Dendritic cell treated with granulocyte-macrophage colony-stimulating factor and Interleukin-4, amounts not matched to agents 40 ng/mL and 50 ng/mL, for 4 days (primary cell): ENCODE measurements around the gene FNDC3A.

ENCODE experiments used
- H3K27ac Mint-ChIP-seq: one replicate; pipeline ENCODE4 v1.8.0; 2022; ENCODE audit warnings: mild to moderate bottlenecking, mixed read lengths
- H3K27me3 Mint-ChIP-seq: one replicate; pipeline ENCODE4 v1.8.0; 2022; ENCODE audit warnings: mild to moderate bottlenecking, mixed read lengths
- H3K36me3 Mint-ChIP-seq: one replicate; pipeline ENCODE4 v1.8.0; 2022; ENCODE audit warnings: low read depth, mixed read lengths
- H3K4me1 Mint-ChIP-seq: one replicate; pipeline ENCODE4 v1.8.0; 2022; ENCODE audit warnings: low read depth, mixed read lengths
- H3K4me3 Mint-ChIP-seq: one replicate; pipeline ENCODE4 v1.8.0; 2022; ENCODE audit warnings: mild to moderate bottlenecking, moderate library complexity, mixed read lengths
- H3K9me3 Mint-ChIP-seq: one replicate; pipeline ENCODE4 v1.8.0; 2022; ENCODE audit warnings: mixed read lengths
- intact Hi-C: fragments of 100-400 bp; cut with micrococcal nuclease; formaldehyde crosslinking; loops from one replicate; pipeline ENCODE4 v1.15.0; 2022

Gene FNDC3A

DNA sequence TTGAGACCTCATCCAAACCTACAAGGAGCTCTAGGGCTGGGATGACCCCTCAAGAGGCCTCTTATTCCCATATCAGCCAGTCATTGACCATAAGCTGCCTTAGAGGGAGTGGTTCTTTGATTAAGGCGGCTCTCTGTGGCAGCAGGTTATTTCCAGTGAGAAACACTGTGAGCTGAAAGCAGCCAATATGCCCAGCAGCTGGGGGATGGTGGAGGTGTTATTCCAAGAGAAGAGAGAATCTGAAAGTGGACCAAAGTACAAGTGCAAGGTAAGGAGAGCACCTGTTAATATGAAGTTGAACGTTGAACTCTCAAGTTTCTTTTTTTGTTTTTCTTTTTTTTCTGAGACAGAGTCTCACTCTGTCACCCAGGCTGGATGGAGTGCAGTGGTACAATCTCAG, 20.2 kb upstream of the FNDC3A start:
- Mint-ChIP-seq H3K9me3 (no peaks in the 10 kb centered on the region), H3K36me3 (no peaks in the 10 kb centered on the region), H3K4me3 (no peak overlapping the region), H3K4me1 (no peaks in the 10 kb centered on the region), H3K27ac (no peak overlapping the region), H3K27me3 (no peaks in the 10 kb centered on the region)
- intact Hi-C loops: no loop called here

DNA sequence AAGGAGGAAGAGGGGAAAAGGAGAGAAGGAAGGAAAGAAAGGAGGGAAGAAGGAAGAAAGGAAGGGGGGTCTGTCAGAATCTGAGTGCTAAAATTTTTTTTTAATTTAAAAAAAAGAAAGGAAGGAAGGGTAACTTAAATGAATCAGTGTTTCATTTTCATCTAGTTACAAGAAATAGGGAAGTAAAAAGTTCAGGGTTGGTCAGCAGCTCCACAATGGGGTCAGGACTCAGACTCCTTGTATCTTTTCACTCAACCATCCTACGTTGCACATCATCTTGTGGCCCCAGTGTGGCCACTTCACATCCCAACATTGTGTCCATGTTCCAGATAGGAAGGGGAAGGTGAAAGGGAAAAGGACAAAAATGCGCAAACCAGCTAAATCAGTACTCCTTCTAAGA, 14.3 kb upstream of the FNDC3A start:
- Mint-ChIP-seq H3K27ac (no peak overlapping the region), H3K4me1 (no peaks in the 10 kb centered on the region), H3K36me3 (no peaks in the 10 kb centered on the region), H3K4me3 (no peak overlapping the region), H3K9me3 (no peaks in the 10 kb centered on the region), H3K27me3 (no peaks in the 10 kb centered on the region)
- intact Hi-C loops: no loop called here

DNA sequence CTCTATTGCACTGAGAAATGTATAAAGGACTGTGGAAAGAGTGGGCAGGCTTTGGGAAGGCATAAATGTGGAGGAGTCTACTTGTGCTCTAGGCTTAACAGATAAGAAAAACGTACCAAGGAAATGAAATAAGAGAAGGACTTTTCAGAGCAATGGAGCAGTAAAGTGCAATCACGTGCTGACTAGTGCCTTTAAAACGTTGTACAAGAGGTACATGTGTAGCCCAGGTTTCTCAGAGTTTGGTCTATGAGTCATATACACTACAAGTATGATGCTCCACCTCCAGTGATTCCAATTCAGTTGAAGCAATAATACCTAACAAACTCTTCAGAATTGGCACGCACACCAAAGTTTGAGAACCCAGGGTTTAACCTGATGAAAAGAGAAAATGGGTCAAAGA, 13.4 kb upstream of the FNDC3A start:
- Mint-ChIP-seq H3K4me3 (no peak overlapping the region), H3K9me3 (no peaks in the 10 kb centered on the region), H3K4me1 (no peaks in the 10 kb centered on the region), H3K36me3 (no peaks in the 10 kb centered on the region), H3K27ac (no peak overlapping the region), H3K27me3 (no peaks in the 10 kb centered on the region)
- intact Hi-C loops: no loop called here

DNA sequence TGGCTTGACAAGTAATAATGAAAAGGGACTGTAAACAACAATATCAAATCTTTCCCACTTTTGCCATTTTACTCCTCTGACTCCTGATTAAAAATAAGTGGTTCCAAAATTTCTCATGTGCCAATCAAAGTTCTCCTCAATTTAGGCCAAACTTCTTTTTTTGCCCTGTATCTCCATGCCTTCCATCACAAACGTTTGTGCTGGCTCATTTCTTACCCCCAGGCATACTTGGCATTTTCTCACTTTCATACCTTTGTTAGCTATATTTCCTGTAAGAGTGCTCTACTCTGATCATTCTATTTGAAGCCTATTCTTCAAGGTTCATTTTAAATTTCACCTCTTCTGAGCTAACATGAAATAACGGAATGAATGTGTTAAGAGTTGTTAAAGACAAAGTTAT, 10.0 kb upstream of the FNDC3A start:
- no peaks in the 10 kb centered on the region for H3K36me3 Mint-ChIP-seq
- no peaks in the 10 kb centered on the region for H3K4me1 Mint-ChIP-seq
- intact Hi-C loops: no loop called here
- H3K9me3 Mint-ChIP-seq: no peaks in the 10 kb centered on the region
- H3K4me3 Mint-ChIP-seq: no peak overlapping the region
- H3K27ac Mint-ChIP-seq: no peak overlapping the region
- peaks cover 2% of the 10 kb centered on the region for H3K27me3 Mint-ChIP-seq

DNA sequence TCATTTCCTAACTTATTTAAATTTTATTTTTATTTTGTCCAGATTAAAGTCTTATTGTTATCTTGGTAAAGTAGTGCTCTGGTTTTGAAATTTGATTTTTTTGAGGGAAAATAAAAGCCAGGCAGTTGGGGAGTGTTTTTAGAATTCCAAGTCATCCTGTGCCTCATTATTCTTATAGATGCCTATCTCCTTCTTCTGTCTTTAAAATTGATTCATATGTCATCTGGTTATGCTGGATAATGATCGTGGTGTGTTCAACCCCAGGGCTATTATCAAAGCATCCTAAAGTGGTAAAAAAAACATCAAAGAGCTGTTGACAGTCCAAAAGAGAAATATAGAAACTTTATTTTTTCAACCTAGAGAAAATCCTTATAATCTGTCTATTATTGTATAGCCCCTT, 6.0 kb upstream of the FNDC3A start:
- H3K27me3 Mint-ChIP-seq: peaks cover 5% of the 10 kb centered on the region
- intact Hi-C loops: no loop called here
- H3K27ac Mint-ChIP-seq: no peak overlapping the region
- peaks cover 37% of the 10 kb centered on the region for H3K9me3 Mint-ChIP-seq
- no peak overlapping the region for H3K4me3 Mint-ChIP-seq
- peaks cover 4% of the 10 kb centered on the region for H3K4me1 Mint-ChIP-seq
- H3K36me3 Mint-ChIP-seq: peaks cover 20% of the 10 kb centered on the region

DNA sequence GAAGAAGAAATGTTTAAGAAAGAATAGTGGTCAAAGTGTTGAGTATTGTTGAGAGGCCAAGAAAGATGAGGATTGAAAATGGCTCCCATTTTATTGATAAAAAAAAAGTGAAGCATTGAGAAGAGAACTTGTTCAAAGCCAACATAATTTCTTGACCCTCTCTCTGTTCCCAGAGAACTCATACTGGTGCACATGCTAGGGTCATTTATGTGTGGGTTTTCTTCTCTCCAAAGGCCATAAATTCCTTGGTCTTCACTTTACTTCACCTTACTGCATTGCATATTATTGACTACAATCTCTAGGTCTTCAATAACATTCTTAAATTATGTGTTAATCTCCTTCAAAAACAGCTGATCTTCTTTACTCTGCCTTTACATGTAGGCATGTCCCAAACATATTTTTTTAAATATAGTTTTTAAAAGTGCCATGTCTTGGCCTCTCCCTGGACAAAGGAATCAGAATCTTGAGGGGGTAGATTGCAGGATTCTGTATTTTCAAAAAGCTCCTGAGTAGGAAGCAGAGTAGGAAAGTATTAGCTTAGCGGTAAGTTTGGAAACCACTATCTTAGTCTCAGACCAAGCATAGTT, 1.8 kb upstream of the FNDC3A start:
- H3K36me3 Mint-ChIP-seq: peaks cover 40% of the 10 kb centered on the region
- no peak overlapping the region for H3K4me3 Mint-ChIP-seq
- peaks cover 14% of the 10 kb centered on the region for H3K4me1 Mint-ChIP-seq
- H3K9me3 Mint-ChIP-seq: peaks cover 40% of the 10 kb centered on the region
- intact Hi-C loops: no loop called here
- peaks cover 3% of the 10 kb centered on the region for H3K27me3 Mint-ChIP-seq
- peak overlapping the region; percentile 95 for H3K27ac Mint-ChIP-seq

DNA sequence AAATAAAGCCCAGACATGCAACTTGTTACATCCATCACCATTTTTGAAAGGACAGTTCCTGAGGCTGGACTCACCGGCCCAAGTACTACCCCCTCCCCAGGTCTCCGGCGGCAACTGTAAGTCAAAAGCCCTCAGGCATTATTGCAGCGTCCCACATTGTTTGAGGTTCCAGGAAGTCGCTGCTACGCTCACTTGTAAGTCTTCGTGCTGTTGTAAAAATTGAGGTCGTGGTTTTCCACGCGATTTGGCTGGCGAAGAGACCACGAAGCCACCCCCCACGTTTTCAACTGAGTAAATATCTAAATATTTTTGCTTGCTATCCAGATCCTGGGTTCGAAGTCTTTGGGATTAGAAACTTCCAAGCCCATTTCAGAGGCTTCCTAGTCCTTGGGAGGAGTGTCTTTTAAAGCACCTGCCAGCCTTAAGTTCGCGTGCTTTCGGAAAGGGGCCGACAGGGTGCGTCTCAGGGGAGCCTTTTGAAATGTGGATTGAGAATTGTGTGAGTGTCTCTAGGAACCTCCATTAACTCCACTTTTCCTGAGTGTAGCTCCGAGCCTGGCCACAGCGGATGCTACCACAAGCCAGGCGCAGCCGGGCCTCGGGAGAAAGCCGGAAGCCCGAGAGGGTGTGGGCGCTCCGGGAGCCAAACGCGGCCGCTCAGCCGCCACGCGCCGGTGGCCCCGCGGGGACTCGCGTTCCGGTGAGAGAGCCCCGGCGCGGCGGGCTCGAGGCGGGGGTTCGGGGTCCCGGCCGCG, 434 bp upstream of the FNDC3A start:
- peaks cover 24% of the 10 kb centered on the region for H3K4me1 Mint-ChIP-seq
- H3K27ac Mint-ChIP-seq: peak overlapping the region; percentile 95
- peak overlapping the region; percentile 93 for H3K4me3 Mint-ChIP-seq
- peaks cover 40% of the 10 kb centered on the region for H3K36me3 Mint-ChIP-seq
- intact Hi-C loops: no loop called here
- peaks cover 3% of the 10 kb centered on the region for H3K27me3 Mint-ChIP-seq
- peaks cover 40% of the 10 kb centered on the region for H3K9me3 Mint-ChIP-seq

DNA sequence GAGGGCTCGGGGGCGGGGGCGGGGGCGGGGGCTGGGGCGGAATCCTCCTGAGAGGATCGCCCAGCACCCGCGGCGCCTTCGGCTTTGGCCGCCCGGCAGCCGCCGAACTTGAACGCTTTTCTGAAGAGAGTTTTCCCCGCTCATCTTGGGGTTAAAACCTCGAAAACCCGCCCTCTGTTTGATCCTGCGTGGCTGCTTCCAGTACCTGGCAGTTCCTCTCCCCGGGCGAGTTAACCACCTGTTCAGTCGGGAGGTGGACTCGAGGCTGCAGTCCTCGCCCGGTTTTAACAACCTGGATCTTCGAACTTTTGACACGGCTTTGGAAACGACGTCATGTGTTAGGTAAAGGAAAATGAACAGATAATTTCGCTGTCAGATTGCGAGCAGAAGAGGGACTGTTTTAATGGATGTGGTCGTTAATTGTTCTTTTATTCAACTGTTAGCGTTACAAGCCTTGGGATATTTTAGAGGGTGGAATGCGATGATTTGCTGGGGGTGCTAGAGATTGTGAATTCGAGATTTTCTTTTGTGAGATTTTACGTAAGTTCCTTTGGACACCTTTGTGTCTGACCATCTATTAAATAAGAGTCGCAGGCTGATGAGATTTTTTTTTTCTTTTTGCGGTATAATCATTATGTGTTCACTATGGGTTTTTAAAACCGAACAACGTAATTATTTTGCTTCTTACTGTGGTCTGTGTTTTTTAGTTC, 1.0 kb downstream of the FNDC3A start:
- Mint-ChIP-seq H3K27ac (peak overlapping the region; percentile 95), H3K36me3 (peaks cover 40% of the 10 kb centered on the region), H3K4me1 (peaks cover 29% of the 10 kb centered on the region), H3K4me3 (peak overlapping the region; percentile 93), H3K27me3 (peaks cover 1% of the 10 kb centered on the region), H3K9me3 (peaks cover 33% of the 10 kb centered on the region)
- intact Hi-C loops: no loop called here

DNA sequence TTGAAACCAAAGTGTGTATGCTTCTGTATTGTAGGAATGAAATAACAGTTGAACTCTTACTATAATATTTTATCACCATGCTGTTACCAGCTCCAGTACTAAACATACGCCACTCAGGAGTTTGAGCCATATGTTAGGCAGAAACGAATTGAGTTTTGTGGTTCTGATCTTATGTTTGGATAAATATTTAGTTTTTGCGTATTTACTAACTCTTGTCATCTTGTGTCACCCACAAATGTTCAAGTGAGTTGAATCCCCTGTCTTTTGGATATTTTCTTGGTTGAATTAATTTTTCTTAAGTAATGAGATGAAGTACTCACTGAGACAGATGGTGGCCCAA, 1.5 kb downstream of the FNDC3A start:
- Mint-ChIP-seq H3K27ac (peak overlapping the region; percentile 95), H3K4me3 (peak overlapping the region; percentile 93), H3K36me3 (peaks cover 40% of the 10 kb centered on the region), H3K4me1 (peaks cover 29% of the 10 kb centered on the region), H3K9me3 (peaks cover 28% of the 10 kb centered on the region), H3K27me3 (no peaks in the 10 kb centered on the region)
- intact Hi-C loops: no loop called here

DNA sequence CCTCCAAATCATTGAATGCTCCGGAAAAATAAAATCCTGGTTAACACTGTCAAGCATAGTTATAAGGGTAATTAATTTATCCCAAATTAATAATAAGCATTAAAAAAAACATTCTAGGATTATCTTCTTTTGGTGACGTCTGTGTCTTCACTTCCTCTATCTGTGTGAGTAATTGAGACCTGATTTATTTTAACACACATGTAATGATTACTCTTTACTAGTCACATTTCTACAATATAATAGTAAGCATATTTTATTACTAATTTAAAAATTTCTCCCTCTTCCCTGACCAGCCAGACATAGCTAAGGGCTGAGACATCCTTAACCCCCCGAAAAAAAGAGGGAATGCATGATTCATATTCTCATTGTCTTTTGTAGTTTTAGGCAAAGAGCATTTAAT, 2.3 kb downstream of the FNDC3A start:
- no peak overlapping the region for H3K4me3 Mint-ChIP-seq
- peaks cover 34% of the 10 kb centered on the region for H3K36me3 Mint-ChIP-seq
- peaks cover 29% of the 10 kb centered on the region for H3K4me1 Mint-ChIP-seq
- no peaks in the 10 kb centered on the region for H3K27me3 Mint-ChIP-seq
- no peak overlapping the region for H3K27ac Mint-ChIP-seq
- H3K9me3 Mint-ChIP-seq: peaks cover 21% of the 10 kb centered on the region
- intact Hi-C loops: no loop called here

DNA sequence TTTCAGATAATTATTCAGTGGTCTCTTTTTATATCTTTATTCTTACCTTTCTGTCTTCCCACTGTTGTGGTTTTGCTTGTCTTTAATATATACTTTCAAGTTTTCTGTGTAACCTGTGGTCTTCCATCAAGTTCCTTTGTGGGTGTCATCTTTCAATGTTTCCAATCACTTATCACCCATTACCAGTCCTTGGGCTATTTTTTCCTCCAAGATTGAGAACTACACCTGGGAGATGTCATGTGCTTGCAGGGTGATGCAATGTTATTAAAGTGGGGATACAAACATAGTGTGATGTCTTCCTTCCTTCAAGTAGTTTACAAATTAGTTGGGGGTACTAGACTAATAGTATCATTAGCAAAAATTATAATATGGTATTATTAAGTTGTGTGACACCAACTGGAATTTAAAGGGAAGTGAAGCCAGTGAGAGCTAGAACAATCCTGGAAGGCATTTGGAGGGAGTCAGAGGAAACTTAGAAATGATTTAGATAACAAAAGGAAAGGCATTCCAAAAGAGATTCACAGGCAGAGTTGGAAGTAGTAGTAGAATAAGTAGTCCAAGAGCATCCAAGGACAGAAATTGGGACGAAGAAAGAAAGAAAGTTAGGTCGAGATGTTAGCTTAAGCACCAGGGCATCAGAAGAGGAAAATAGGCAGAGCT, 3.4 kb downstream of the FNDC3A start:
- intact Hi-C loops: no loop called here

DNA sequence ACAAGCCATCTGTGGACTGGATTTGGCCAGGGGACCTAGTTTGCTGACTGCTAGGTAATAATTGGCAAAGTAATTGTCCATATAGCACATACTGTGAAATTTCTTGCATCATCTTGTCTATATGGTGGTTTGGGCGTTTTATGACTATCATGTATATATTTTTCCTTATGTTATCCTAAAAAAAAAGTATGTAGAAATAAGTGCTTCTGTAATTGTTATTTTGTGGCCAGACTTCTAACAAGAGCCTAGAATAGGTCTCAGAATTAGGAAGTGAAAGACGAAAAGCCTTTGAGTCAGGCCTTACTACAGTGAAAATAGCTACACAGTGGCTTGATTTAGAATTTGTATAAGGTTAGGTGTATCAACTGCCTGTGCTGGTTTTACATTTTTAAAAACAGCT, 4.2 kb downstream of the FNDC3A start:
- H3K4me1 Mint-ChIP-seq: peaks cover 23% of the 10 kb centered on the region
- intact Hi-C loops: no loop called here
- no peak overlapping the region for H3K4me3 Mint-ChIP-seq
- peaks cover 2% of the 10 kb centered on the region for H3K9me3 Mint-ChIP-seq
- no peaks in the 10 kb centered on the region for H3K27me3 Mint-ChIP-seq
- H3K27ac Mint-ChIP-seq: peak overlapping the region; percentile 50
- H3K36me3 Mint-ChIP-seq: peaks cover 18% of the 10 kb centered on the region

More for the DNA sequence above, 3.4 kb downstream of the FNDC3A start:
- Mint-ChIP-seq H3K27ac (no peak overlapping the region), H3K4me3 (no peak overlapping the region), H3K9me3 (peaks cover 10% of the 10 kb centered on the region), H3K27me3 (no peaks in the 10 kb centered on the region), H3K36me3 (peaks cover 25% of the 10 kb centered on the region), H3K4me1 (peaks cover 29% of the 10 kb centered on the region)

DNA sequence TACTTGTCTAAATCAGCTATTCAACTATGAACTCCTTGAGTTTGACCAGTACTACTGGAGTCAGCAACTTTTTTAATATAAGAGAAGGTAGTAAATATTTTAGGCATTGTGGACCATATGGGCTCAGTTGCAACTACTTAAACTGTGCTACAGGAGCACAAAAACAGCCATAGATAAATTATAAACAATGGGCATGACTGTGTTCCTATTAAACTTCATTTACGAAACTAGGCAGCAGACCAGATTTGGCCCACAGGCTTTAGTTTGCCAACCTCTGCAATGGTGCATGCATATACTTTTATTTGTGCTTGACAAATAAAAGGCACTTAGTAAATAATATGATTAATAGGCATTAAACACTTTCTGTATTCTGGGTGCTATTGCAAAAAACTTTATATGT, 7.6 kb downstream of the FNDC3A start:
- intact Hi-C loops: no loop called here
- H3K27me3 Mint-ChIP-seq: no peaks in the 10 kb centered on the region

DNA sequence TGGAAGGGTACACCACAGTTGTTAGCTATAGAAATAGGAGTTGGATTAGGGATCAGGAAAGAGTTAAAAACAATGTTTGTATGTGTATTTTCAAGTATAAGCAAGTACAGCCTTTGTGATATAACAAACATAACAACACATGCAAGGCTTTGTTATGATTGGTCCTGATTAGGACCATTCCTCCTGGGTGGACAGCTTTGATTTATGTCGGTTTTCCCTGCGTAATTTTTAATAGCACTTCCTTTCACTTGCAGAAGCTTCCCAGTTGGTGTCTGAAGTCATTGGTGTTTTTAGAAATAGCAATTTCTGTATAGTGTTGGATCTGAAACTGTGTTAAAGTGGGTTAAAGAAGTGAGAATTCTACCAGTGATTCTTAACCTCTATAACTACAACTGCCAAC, 10.0 kb downstream of the FNDC3A start:
- H3K9me3 Mint-ChIP-seq: peaks cover 4% of the 10 kb centered on the region
- intact Hi-C loops: no loop called here

More for the DNA sequence above, 7.6 kb downstream of the FNDC3A start:
- no peaks in the 10 kb centered on the region for H3K36me3 Mint-ChIP-seq
- no peaks in the 10 kb centered on the region for H3K9me3 Mint-ChIP-seq
- H3K4me1 Mint-ChIP-seq: peaks cover 37% of the 10 kb centered on the region
- no peak overlapping the region for H3K27ac Mint-ChIP-seq
- H3K4me3 Mint-ChIP-seq: no peak overlapping the region

More for the DNA sequence above, 10.0 kb downstream of the FNDC3A start:
- peaks cover 9% of the 10 kb centered on the region for H3K36me3 Mint-ChIP-seq
- H3K4me1 Mint-ChIP-seq: peaks cover 19% of the 10 kb centered on the region
- peak overlapping the region; percentile 72 for H3K27ac Mint-ChIP-seq
- H3K4me3 Mint-ChIP-seq: peak overlapping the region; percentile 39
- H3K27me3 Mint-ChIP-seq: no peaks in the 10 kb centered on the region
